ENCODE data around the gene CADM3.
A peak's percentile ranks its signal among the peaks of the same experiment; 100 is the strongest.

Gene CADM3

DNA sequence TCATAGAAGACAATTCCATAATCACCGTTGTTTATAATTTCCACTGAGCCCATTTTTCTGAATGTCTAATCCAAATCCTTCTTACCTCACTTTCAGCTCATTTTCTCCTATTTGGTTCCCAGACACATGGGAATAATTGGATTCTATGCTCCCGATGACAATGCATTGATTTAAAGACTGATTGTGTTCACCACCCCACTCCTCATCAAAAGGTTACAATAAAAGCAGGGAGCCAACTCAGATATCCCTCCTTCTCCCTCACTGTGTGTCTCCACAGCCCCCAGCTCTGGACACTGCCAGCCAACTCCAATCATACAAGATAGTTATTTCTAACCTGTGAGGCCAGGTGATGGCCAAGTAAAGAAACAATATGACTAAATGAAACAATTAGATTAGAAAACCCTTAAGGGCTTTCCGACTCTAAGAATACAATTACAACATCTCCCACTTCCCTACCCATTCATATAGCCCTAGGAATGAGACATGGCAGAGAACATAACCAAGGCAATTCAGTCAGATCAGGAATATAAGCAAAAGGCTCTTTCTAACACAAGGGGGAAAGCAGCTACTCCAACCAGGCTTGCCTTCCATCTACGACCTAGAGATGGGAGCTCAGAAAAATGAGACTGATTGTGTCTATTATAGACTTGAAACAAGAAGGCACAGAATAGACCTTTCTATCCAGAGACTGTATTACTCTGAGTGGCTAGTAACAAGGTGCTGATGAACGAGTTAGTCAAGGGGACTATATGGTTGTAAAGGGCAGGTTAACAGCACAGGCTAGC is 28.5 kb upstream of the CADM3 start:
- TF ChIP-seq ZFX (IDR thresholded peaks at IDR 0.05) (no peak), CTCF (conservative IDR thresholded peaks at IDR 0.05) (no peak)

DNA sequence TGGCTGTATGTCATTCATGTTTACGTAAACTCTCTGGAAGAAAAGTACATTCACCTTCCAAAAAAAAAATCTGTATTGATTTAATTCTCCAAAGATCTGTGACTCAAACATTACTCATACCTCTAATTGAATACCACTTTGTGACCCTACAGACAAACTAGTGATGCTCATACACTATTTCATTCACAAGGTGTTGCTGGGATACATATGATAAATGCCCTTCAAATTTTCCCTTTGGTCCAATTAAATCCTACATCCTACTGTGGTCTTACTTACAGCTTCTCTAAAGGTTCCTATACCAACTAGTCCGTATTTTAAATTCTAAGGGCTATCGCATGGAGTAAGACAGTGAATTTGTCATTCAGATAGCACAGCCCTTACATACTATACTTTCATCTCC is 26.8 kb upstream of the CADM3 start:
- TF ChIP-seq CTCF (conservative IDR thresholded peaks at IDR 0.05) = no peak
- TF ChIP-seq ZFX (IDR thresholded peaks at IDR 0.05) = no peak
- H3K27ac ChIP-seq = no peak overlapping the region

More for the DNA sequence above, 28.5 kb upstream of the CADM3 start:
- no peak overlapping the region for H3K27ac ChIP-seq

- no peak overlapping the region for H3K27ac ChIP-seq
- TF ChIP-seq CTCF (conservative IDR thresholded peaks at IDR 0.05) (no peak), ZFX (IDR thresholded peaks at IDR 0.05) (no peak)
Measured at GRCh38 chr1:159146980-159147379, 24.4 kb upstream of the CADM3 start.

- H3K27ac ChIP-seq = no peak overlapping the region
- TF ChIP-seq ZFX (IDR thresholded peaks at IDR 0.05) (no peak), CTCF (conservative IDR thresholded peaks at IDR 0.05) (no peak)
Measured at GRCh38 chr1:159152031-159152430, 19.4 kb upstream of the CADM3 start.

DNA sequence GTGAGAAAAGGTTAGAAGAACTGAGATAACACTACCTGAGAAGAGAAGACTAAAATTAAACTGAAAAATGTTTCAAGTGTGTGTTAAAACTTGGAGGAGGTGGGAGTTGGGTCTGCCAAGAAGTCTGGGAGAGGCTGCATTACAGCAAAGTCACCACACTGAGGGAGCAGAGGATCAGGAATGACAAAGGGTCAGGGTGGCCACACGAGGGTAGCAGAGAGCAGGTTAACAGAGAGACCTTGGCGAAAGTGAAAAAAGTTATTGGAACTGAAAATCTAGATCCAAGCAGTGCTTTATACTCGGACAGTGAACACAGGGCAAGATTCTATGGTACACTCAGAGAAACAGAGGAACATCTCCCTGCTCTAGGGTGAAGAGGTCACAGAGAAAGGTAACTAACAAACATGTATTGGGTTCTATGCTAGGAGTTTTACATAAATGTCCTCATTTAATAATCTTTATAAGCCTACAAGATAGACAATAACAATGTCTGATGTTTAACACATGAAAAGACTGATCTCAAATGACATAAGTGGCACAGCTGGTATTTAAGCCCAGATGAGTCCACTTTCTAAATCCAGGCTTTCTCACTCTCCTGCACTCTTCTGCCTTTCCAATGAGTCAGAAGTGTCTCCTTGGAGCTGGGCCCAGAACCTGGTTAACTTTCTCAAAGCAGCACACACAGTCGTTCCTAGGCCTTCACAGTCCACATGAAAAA is 10.3 kb upstream of the CADM3 start:
- peak; percentile 96 for TF ChIP-seq CTCF (conservative IDR thresholded peaks at IDR 0.05)
- no peak for TF ChIP-seq ZFX (IDR thresholded peaks at IDR 0.05)
- H3K27ac ChIP-seq = no peak overlapping the region

DNA sequence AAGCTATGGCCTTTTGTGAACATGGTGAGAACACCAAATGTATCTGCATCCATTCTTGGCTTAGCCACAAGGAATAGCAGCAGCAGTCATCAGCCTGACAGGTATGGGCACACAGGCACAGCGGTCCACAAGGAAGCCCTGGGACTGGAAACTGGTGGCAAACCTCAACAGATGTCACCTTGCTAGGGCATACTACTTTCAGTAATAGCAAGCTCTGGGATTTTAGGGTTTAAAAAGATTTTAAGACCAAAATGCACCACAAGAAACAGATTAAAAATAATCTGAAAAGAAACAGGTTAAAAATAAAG is 9.7 kb upstream of the CADM3 start:
- H3K27ac ChIP-seq = no peak overlapping the region
- TF ChIP-seq ZFX (IDR thresholded peaks at IDR 0.05) (no peak), CTCF (conservative IDR thresholded peaks at IDR 0.05) (no peak)

DNA sequence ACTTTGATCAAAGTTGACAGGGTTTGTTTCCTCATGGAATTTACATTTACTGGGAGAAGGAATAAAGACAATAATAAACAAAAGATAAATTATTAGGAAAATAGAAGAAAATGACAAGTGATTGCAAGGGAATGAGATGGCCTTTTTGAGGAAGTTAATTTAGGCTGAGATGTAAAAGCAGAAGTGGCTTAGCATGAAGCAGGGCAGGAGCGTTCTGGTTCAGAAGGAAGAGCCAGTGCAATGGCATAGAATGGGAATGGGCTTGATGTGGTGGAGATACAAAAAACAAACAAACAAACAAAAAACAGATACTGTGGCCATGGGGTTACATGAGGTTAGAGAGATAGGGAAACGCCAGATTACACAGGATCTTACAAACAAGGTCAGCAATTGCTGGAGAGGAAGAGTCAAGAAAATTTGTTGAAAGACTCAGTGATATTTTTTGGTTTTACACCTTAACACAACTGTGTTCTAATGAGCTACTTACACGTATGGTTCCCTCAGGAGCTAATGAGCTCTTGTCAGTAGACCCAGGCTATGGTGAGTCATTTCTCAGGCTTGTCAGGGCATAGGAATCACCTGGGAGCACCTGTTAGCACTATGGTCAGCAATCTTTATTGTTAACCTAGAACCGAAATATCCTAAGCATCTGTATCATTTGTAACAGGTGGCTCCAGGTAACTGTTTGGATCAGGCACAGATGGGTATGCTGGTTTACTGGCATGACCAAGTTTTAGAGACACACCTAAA is 8.7 kb upstream of the CADM3 start:
- TF ChIP-seq ZFX (IDR thresholded peaks at IDR 0.05) (no peak), CTCF (conservative IDR thresholded peaks at IDR 0.05) (no peak)
- H3K27ac ChIP-seq = no peak overlapping the region

Data from C4-2B (cell line).